HG02571 (cell line): ENCODE data around the gene KCNJ6.
"Not testable (repeated sequence)": the region's sequence is repeated elsewhere in the genome, so short reads cannot be mapped to it uniquely, and the experiment has no call there.

Experiments
- ATAC-seq: cut with Tn5 transposase; IDR thresholded peaks from one replicate; pipeline ENCODE4 v1.9.1; 2021; ENCODE audit warnings: mild to moderate bottlenecking, moderate library complexity; ENCODE audit not compliant: unreplicated experiment

KCNJ6 gene

GRCh38 chr21:37619464-37619974 is 296.7 kb downstream of the KCNJ6 start:
- ATAC-seq, result no peak

- ATAC-seq, result no peak
Observed at GRCh38 chr21:37618081-37618480, 298.2 kb downstream of the KCNJ6 start.

- no peak for ATAC-seq
Observed at GRCh38 chr21:37615962-37616361, 300.3 kb downstream of the KCNJ6 start.

GRCh38 chr21:37614351-37614875 is 301.8 kb downstream of the KCNJ6 start:
- no peak for ATAC-seq

GRCh38 chr21:37607081-37607480 is 309.2 kb downstream of the KCNJ6 start:
- no peak for ATAC-seq

GRCh38 chr21:37606549-37606948 is 309.7 kb downstream of the KCNJ6 start:
- no peak for ATAC-seq

- no peak for ATAC-seq
Observed at GRCh38 chr21:37605006-37605405, 311.3 kb downstream of the KCNJ6 start.

GRCh38 chr21:37603129-37603528 is 313.1 kb downstream of the KCNJ6 start:
- no peak for ATAC-seq

GRCh38 chr21:37601915-37602314 is 314.3 kb downstream of the KCNJ6 start:
- ATAC-seq, result no peak

- ATAC-seq, result no peak
Observed at GRCh38 chr21:37601027-37601426, 315.2 kb downstream of the KCNJ6 start.

GRCh38 chr21:37595944-37596343 is 320.3 kb downstream of the KCNJ6 start:
- no peak for ATAC-seq

- ATAC-seq, result no peak
Observed at GRCh38 chr21:37594472-37594951, 321.7 kb downstream of the KCNJ6 start.

- ATAC-seq, result no peak
Observed at GRCh38 chr21:37593740-37594471, 322.4 kb downstream of the KCNJ6 start.

- ATAC-seq, result no peak
Observed at GRCh38 chr21:37593015-37593414, 323.2 kb downstream of the KCNJ6 start.

GRCh38 chr21:37592496-37592895 is 323.8 kb downstream of the KCNJ6 start:
- ATAC-seq, result no peak

- ATAC-seq, result not testable (repeated sequence)
Observed at GRCh38 chr21:37591994-37592393, 324.3 kb downstream of the KCNJ6 start.

- not testable (repeated sequence) for ATAC-seq
Observed at GRCh38 chr21:37590836-37591235, 325.4 kb downstream of the KCNJ6 start.

- not testable (repeated sequence) for ATAC-seq
Observed at GRCh38 chr21:37588644-37589043, 327.6 kb downstream of the KCNJ6 start.

- ATAC-seq, result no peak
Observed at GRCh38 chr21:37587635-37588177, 328.6 kb downstream of the KCNJ6 start.

- ATAC-seq, result no peak
Observed at GRCh38 chr21:37587203-37587602, 329.1 kb downstream of the KCNJ6 start.

GRCh38 chr21:37582590-37582989 is 333.7 kb downstream of the KCNJ6 start:
- ATAC-seq, result no peak

- no peak for ATAC-seq
Observed at GRCh38 chr21:37580666-37581065, 335.6 kb downstream of the KCNJ6 start.
